Skeletal muscle satellite cell (primary cell): ENCODE results near the gene IGFL1.
"Not testable (repeated sequence)": the region's sequence is repeated elsewhere in the genome, so short reads cannot be mapped to it uniquely, and the experiment has no call there.

ENCODE experiments used
- H3K27me3 ChIP-seq: 2 replicates; pipeline ENCODE4 v1.7.0; 2013; ENCODE audit warnings: low read length; ENCODE audit not compliant: control insufficient read depth, insufficient read depth
- H3K36me3 ChIP-seq: 2 replicates; pipeline ENCODE4 v1.7.0; 2013; ENCODE audit warnings: mild to moderate bottlenecking, control low read depth, low read length; ENCODE audit not compliant: insufficient read depth
- H3K4me1 ChIP-seq: 2 replicates; pipeline ENCODE4 v1.7.0; 2013; ENCODE audit warnings: low read length; ENCODE audit not compliant: control insufficient read depth, insufficient read depth
- H3K4me2 ChIP-seq: 2 replicates; pipeline ENCODE4 v1.7.0; 2013; ENCODE audit warnings: mild to moderate bottlenecking, low read length
- H3K4me3 ChIP-seq: 2 replicates; pipeline ENCODE4 v1.7.0; 2013; ENCODE audit warnings: low read length
- H3K9ac ChIP-seq: 2 replicates; pipeline ENCODE4 v1.7.0; 2013; ENCODE audit warnings: mild to moderate bottlenecking, low read depth, low read length, moderate library complexity
- H3K9me3 ChIP-seq: replicated peaks from 2 replicates; pipeline ENCODE4 v1.7.0; 2013; ENCODE audit warnings: mild to moderate bottlenecking, control low read depth, low read length

The IGFL1 gene

DNA sequence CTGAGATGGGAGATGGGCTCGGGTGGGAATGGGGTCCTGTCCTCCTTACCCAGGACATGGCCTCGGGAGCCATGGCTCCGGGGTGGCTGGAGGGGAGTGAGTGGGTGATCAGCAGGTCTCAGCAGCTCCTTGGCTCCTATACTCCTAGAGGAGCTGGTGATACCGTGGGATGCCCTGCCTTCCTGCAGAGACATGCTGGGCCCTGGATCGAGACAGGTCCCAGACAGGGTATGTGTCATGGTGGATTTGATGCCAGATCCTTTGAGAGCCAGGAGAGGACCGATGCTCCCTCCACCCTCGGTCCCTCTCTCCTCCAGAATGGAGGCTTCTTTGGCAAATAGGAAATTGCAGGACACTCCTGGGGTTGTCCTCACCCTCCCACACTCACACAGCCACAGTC lies 32.0 kb downstream of the IGFL1 start:
- H3K36me3 ChIP-seq, H3K4me2 ChIP-seq, H3K4me3 ChIP-seq, H3K9me3 ChIP-seq, H3K9ac ChIP-seq: not testable (repeated sequence)
- peaks cover 11% of the 10 kb centered on the region for H3K4me1 ChIP-seq
- H3K27me3 ChIP-seq: peaks cover 72% of the 10 kb centered on the region

DNA sequence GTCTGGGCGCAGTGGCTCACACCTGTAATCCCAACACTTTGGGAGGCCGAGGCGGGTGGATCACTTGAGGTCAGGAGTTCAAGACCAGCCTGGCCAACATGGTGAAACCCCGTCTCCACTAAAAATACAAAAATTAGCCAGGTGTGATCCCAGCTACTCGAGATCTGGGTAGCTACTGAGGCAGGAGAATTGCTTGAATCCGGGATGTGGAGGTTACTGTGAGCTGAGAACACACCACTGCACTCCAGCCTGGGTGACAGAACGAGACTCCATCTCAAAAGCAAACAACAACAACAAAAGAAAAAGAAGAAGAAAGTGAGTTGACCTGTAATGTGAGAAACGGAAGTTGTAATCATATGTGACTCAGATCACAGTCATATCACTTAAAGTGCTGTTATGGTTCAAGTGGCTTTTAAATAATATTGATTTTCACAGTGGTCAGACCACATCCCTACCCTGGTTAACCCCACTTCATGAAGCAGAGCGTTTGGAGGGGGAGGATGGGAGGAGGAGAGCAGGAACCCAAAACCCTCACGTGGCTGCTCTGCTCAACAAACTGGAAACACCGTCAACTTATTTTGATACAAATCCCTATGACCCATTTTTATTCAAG lies 33.2 kb downstream of the IGFL1 start:
- not testable (repeated sequence) for H3K4me2 ChIP-seq, H3K9ac ChIP-seq, H3K36me3 ChIP-seq, H3K9me3 ChIP-seq, H3K4me3 ChIP-seq
- Histone ChIP-seq H3K27me3 (peaks cover 70% of the 10 kb centered on the region), H3K4me1 (peaks cover 11% of the 10 kb centered on the region)

DNA sequence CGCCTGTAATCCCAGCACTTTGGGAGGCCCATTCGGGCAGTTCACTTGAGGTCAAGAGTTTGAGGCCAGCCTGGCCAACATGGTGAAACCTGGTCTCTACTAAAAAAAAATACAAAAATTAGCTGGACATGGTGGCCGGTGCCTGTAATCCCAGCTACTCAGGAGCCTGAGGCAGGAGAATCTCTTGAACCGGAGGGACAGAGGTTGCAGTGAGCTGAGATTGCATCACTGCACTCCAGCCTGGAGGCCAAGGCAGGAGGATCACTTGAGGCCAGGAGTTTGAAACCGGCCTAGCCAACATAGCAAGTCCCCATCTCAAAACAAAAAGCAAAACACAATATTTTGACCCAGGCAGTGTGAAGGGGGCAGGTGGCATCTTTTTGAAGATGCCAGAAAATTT lies 35.3 kb downstream of the IGFL1 start:
- not testable (repeated sequence) for H3K9ac ChIP-seq, H3K4me2 ChIP-seq, H3K4me3 ChIP-seq, H3K36me3 ChIP-seq, H3K9me3 ChIP-seq
- peaks cover 66% of the 10 kb centered on the region for H3K27me3 ChIP-seq
- H3K4me1 ChIP-seq: peaks cover 11% of the 10 kb centered on the region

DNA sequence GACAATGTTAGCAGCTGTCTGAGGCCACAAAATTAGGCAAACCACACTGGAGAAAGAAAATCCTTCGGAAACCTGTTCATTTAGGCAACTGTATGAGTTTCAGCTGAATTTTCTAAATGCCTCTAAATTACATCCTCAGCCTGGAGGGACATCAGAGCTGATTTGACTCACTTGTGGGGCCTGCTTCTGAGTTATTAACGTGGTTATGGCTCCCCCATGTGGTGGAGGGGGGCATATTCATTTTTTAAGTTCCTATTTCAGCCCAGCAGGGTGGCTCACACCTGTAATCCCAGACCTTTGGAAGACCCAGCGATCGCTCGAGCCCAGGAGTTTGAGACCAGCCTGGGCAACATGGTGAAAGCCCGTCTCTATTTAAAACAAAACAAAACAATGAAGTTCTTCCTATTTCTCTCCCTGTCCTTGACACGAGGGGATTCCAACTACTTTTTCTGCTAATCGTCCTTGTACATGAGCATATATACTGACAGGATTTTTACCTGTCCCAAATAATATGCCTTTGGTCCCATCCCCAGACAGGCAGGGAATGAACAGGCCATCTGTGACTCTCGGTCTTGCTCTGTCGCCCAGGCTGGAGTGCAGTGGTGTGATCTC lies 35.8 kb downstream of the IGFL1 start:
- H3K4me3 ChIP-seq: no peak overlapping the region
- no peak overlapping the region for H3K4me2 ChIP-seq
- no peaks in the 10 kb centered on the region for H3K9me3 ChIP-seq
- no peak overlapping the region for H3K9ac ChIP-seq
- peaks cover 11% of the 10 kb centered on the region for H3K4me1 ChIP-seq
- peaks cover 68% of the 10 kb centered on the region for H3K27me3 ChIP-seq
- H3K36me3 ChIP-seq: no peaks in the 10 kb centered on the region

DNA sequence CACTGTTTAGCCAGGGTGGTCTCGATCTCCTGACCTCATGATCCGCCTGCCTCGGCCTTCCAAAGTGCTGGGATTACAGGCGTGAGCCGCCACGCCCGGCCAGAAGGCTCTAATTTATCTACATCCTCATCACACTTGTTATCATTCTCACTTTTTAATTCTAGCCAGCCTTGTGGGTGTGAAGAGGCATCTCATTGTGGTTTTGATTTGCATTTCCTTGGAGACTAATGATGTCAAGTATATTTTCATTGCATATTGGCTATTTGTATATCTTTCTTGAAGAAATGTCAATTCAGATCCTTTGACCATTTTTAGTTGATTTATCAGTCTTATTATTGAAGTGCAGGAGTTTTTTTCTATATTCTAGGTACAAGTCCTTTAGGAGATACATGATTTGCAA lies 39.6 kb downstream of the IGFL1 start:
- Histone ChIP-seq H3K4me2 (no peak overlapping the region), H3K27me3 (peaks cover 52% of the 10 kb centered on the region), H3K9me3 (no peaks in the 10 kb centered on the region), H3K36me3 (no peaks in the 10 kb centered on the region), H3K4me1 (peaks cover 14% of the 10 kb centered on the region), H3K9ac (no peak overlapping the region), H3K4me3 (no peak overlapping the region)

DNA sequence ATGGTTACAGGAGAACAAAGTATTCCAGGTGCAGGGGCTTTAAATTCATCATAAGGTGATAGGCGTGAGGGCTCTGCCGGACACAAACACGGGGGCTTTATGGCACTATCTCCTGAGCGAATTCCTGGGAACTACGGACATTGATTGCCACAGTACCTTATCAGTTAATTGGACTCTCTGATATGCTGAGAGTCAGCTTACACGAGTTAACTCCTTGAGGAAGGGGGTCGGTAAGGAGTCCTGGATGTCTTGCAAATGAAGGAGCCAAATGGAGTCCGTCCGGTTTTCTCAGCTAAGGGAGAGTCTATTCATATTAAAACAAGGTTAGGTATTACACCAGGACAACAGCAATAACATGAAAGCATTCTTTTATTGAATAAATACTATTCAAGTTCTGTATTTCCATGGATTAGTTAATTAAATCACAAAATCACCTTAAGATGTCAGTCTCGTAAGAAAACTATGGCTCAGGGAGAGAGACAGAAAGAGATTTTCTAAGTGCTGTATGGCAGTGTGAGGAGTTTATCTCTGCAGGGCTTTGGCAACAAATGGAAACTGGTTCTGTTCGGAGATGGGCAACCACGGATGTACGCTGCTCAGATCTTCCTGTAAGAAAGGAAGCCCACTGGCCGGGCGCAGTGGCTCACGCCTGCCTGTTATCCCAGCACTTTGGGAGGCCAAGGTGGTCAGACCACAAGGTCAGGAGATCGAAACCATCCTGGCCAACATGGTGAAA lies 41.1 kb downstream of the IGFL1 start:
- peaks cover 43% of the 10 kb centered on the region for H3K27me3 ChIP-seq
- no peaks in the 10 kb centered on the region for H3K9me3 ChIP-seq
- H3K4me2 ChIP-seq: no peak overlapping the region

DNA sequence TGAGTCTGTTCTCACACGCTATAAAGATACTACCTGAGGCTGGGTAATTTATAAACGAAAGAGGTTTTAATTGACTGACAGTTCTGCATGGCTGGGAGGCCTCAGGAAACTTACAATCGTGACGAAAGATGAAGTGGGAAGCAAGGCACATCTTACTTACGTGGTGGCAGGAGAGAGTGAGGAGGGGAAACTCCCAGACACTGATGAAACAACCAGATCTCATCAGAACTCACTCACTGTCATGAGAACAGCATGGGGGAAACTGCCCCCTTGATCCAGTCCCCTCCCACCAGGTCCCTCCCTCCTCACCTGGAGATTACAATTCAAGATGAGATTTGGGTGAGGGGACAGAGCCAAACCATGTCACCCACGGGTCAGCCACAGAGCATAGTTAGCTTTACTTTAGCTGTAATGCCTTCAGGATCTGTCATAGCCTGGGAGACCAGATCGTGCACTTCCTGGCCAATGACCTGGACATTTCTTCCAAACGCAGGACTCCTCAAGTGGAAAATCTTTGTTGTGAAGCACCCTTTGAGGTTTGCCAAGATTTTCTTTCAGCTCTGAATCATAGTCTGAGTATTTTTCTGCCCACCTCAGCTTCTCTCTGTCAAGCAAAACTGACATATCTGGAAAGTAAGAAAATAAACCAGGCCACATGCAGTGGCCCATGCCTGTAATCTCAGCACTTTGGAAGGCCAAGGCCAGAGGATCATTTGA lies 42.1 kb downstream of the IGFL1 start:
- Histone ChIP-seq H3K27me3 (peaks cover 34% of the 10 kb centered on the region), H3K36me3 (no peaks in the 10 kb centered on the region), H3K4me2 (peak overlapping the region; percentile 44), H3K9ac (no peak overlapping the region), H3K4me1 (peaks cover 14% of the 10 kb centered on the region), H3K4me3 (no peak overlapping the region), H3K9me3 (no peaks in the 10 kb centered on the region)

More for the DNA sequence above, 41.1 kb downstream of the IGFL1 start:
- H3K4me3 ChIP-seq: no peak overlapping the region
- H3K4me1 ChIP-seq: peaks cover 14% of the 10 kb centered on the region
- no peak overlapping the region for H3K9ac ChIP-seq
- no peaks in the 10 kb centered on the region for H3K36me3 ChIP-seq

DNA sequence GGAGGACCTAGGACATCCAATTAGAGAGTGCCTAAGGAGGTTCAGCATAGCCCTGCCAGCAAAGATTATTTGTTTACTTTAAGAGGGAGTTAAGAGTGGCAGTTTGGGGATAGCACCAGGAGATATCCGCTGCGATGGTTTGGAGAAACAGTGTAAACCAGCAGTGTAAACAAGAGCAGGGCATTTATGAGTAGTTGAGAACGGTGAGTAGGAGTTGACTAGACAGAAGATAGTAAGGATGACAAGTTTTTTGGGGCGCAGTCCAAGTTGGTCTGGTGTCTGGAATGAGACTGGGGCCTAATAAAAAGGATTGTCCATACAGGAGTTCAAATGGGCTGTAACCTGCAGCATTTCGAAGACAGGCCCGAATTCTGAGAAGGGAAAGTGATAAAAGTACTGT lies 44.4 kb downstream of the IGFL1 start:
- H3K9ac ChIP-seq, H3K4me2 ChIP-seq, H3K4me3 ChIP-seq, H3K36me3 ChIP-seq, H3K9me3 ChIP-seq: not testable (repeated sequence)
- Histone ChIP-seq H3K27me3 (peaks cover 35% of the 10 kb centered on the region), H3K4me1 (peaks cover 14% of the 10 kb centered on the region)

DNA sequence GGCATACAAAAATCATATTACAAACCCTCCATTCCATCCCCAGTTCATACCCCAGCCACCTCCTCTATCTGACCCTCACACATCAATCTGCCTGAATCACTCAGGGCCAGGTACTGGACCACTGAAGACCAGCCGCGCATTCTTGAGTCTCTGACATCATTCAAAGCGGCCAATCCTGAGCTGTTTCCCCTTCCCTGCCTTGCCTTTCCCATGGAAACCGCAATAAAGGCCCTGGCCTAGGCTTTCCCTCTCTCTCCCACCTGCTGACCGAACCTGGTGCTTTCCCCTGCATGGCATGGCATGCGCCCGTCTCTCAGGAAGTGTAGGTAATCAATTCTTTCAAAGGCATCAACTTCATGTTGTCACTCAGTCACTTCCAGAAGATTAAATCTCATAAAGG lies 49.6 kb downstream of the IGFL1 start:
- Histone ChIP-seq H3K4me2 (no peak overlapping the region), H3K4me3 (no peak overlapping the region), H3K36me3 (no peaks in the 10 kb centered on the region), H3K27me3 (peaks cover 17% of the 10 kb centered on the region), H3K9me3 (no peaks in the 10 kb centered on the region), H3K4me1 (no peaks in the 10 kb centered on the region), H3K9ac (no peak overlapping the region)
